Measurements from ENCODE around the gene AKR1C2.
"Not testable (repeated sequence)": the region's sequence is repeated elsewhere in the genome, so short reads cannot be mapped to it uniquely, and the experiment has no call there.

Gene AKR1C2

GRCh38 chr10:4956955-4957645 lies 46.6 kb downstream of the AKR1C2 start:
- H3K9me3 Mint-ChIP-seq; H3K36me3 Mint-ChIP-seq (ENCODE audit: low read depth); H3K4me1 Mint-ChIP-seq; H3K27me3 Mint-ChIP-seq (ENCODE audit: low read depth); H3K27ac Mint-ChIP-seq; H3K4me3 Mint-ChIP-seq: not testable (repeated sequence)

GRCh38 chr10:4956088-4956487 lies 47.6 kb downstream of the AKR1C2 start:
- H3K9me3 Mint-ChIP-seq; H3K36me3 Mint-ChIP-seq (ENCODE audit: low read depth); H3K4me3 Mint-ChIP-seq; H3K4me1 Mint-ChIP-seq; H3K27me3 Mint-ChIP-seq (ENCODE audit: low read depth); H3K27ac Mint-ChIP-seq: not testable (repeated sequence)

GRCh38 chr10:4953405-4953804 lies 50.3 kb downstream of the AKR1C2 start:
- Mint-ChIP-seq H3K4me1 (no peaks in the 10 kb centered on the region), H3K27me3 (ENCODE audit: low read depth) (no peaks in the 10 kb centered on the region), H3K36me3 (ENCODE audit: low read depth) (no peaks in the 10 kb centered on the region), H3K9me3 (no peaks in the 10 kb centered on the region), H3K27ac (no peak overlapping the region), H3K4me3 (no peak overlapping the region)
- no peak for TF ChIP-seq CTCF (IDR thresholded peaks at IDR 0.05; ENCODE audit: unreplicated experiment in 3 of 3)

GRCh38 chr10:4951512-4952162 lies 52.0 kb downstream of the AKR1C2 start:
- H3K9me3 Mint-ChIP-seq; H3K27me3 Mint-ChIP-seq (ENCODE audit: low read depth); H3K27ac Mint-ChIP-seq; H3K4me3 Mint-ChIP-seq; H3K4me1 Mint-ChIP-seq; H3K36me3 Mint-ChIP-seq (ENCODE audit: low read depth): not testable (repeated sequence)

- Mint-ChIP-seq H3K4me3 (no peak overlapping the region), H3K4me1 (peaks cover 15% of the 10 kb centered on the region), H3K36me3 (ENCODE audit: low read depth) (no peaks in the 10 kb centered on the region), H3K27ac (peak overlapping the region; percentile 17 to 91 (median 59)), H3K9me3 (peaks cover 5% of the 10 kb centered on the region), H3K27me3 (ENCODE audit: low read depth) (no peaks in the 10 kb centered on the region)
- TF ChIP-seq CTCF (IDR thresholded peaks at IDR 0.05; ENCODE audit: unreplicated experiment in 3 of 3), result no peak
Observed at GRCh38 chr10:4947635-4948596, 55.7 kb downstream of the AKR1C2 start.

GRCh38 chr10:4947039-4947634 lies 56.5 kb downstream of the AKR1C2 start:
- Mint-ChIP-seq H3K36me3 (ENCODE audit: low read depth) (no peaks in the 10 kb centered on the region), H3K9me3 (peaks cover 5% of the 10 kb centered on the region), H3K27me3 (ENCODE audit: low read depth) (no peaks in the 10 kb centered on the region), H3K4me3 (no peak overlapping the region), H3K27ac (peak overlapping the region; percentile 17 to 91 (median 59)), H3K4me1 (peaks cover 15% of the 10 kb centered on the region)
- TF ChIP-seq CTCF (IDR thresholded peaks at IDR 0.05; ENCODE audit: unreplicated experiment in 3 of 3), result no peak

All from nephron (organoid).